ENCODE results near the gene GIGYF2. TPM values are rescaled to one million over a fixed set of nuclear protein-coding genes. Genes with fewer than 3 reads are reported as not detected.
"Not testable (repeated sequence)": the region's sequence is repeated elsewhere in the genome, so short reads cannot be mapped to it uniquely, and the experiment has no call there.

GIGYF2 gene
- polyA plus RNA-seq, 1 experiment: 34.6 TPM

- POLR2A ChIA-PET: interaction anchor here (0.7 kb wide), 1 partner anchor 64 kb away, joined by 4 read pairs; no protein-coding TSS in a partner anchor
These were observed 9.6 kb upstream of the GIGYF2 start for GRCh38 chr2:232687382-232688160.

GRCh38 chr2:232688201-232688600 lies 8.9 kb upstream of the GIGYF2 start:
- no peak for DNase-seq (ENCODE audit: low read depth, low spot score)
- ChIA-PET POLR2A (no interaction called here), CTCF (interaction anchor here (0.5 kb wide), 1 partner anchor 81 kb away, joined by 6 read pairs; no protein-coding TSS in a partner anchor)
- no peak for TF ChIP-seq CTCF (IDR thresholded peaks at IDR 0.05; ENCODE audit: low read depth, low read length)
- Histone ChIP-seq H3K9me3 (ENCODE audit: control insufficient read depth, insufficient read depth, low read length) (no peaks in the 10 kb centered on the region), H3K4me3 (ENCODE audit: low read depth, low read length) (no peak overlapping the region), H3K27ac (ENCODE audit: low read depth, low read length) (no peak overlapping the region), H3K27me3 (ENCODE audit: control insufficient read depth, insufficient read depth, low read length) (peaks cover 3% of the 10 kb centered on the region)

More at GRCh38 chr2:232687382-232688160, 9.6 kb upstream of the GIGYF2 start:
- no peak for DNase-seq (ENCODE audit: low read depth, low spot score)
- CTCF ChIA-PET: interaction anchor here (0.7 kb wide), 1 partner anchor 580 kb away, joined by 5 read pairs; no protein-coding TSS in a partner anchor
- Histone ChIP-seq H3K9me3 (ENCODE audit: control insufficient read depth, insufficient read depth, low read length) (no peaks in the 10 kb centered on the region), H3K27me3 (ENCODE audit: control insufficient read depth, insufficient read depth, low read length) (peaks cover 2% of the 10 kb centered on the region), H3K27ac (ENCODE audit: low read depth, low read length) (no peak overlapping the region), H3K4me3 (ENCODE audit: low read depth, low read length) (no peak overlapping the region)
- no peak for TF ChIP-seq CTCF (IDR thresholded peaks at IDR 0.05; ENCODE audit: low read depth, low read length)

GRCh38 chr2:232689152-232689910 lies 7.8 kb upstream of the GIGYF2 start:
- Histone ChIP-seq H3K27ac (ENCODE audit: low read depth, low read length) (no peak overlapping the region), H3K4me3 (ENCODE audit: low read depth, low read length) (no peak overlapping the region), H3K27me3 (ENCODE audit: control insufficient read depth, insufficient read depth, low read length) (peaks cover 3% of the 10 kb centered on the region), H3K9me3 (ENCODE audit: control insufficient read depth, insufficient read depth, low read length) (no peaks in the 10 kb centered on the region)
- ChIA-PET CTCF (no interaction called here), POLR2A (no interaction called here)
- no peak for TF ChIP-seq CTCF (IDR thresholded peaks at IDR 0.05; ENCODE audit: low read depth, low read length)
- DNase-seq (ENCODE audit: low read depth, low spot score): no peak

- CTCF ChIA-PET; DNase-seq (ENCODE audit: low read depth, low spot score); POLR2A ChIA-PET; H3K27me3 ChIP-seq (ENCODE audit: control insufficient read depth, insufficient read depth, low read length); H3K4me3 ChIP-seq (ENCODE audit: low read depth, low read length); H3K9me3 ChIP-seq (ENCODE audit: control insufficient read depth, insufficient read depth, low read length); H3K27ac ChIP-seq (ENCODE audit: low read depth, low read length): not testable (repeated sequence)
These were observed 6.0 kb upstream of the GIGYF2 start for GRCh38 chr2:232691117-232691516.

GRCh38 chr2:232693344-232693743 lies 3.8 kb upstream of the GIGYF2 start:
- no peak for TF ChIP-seq CTCF (IDR thresholded peaks at IDR 0.05; ENCODE audit: low read depth, low read length)
- CTCF ChIA-PET: no interaction called here
- POLR2A ChIA-PET: no interaction called here
- no peaks in the 10 kb centered on the region; the same call in 1 of the 2 replicates for H3K9me3 ChIP-seq (ENCODE audit: control insufficient read depth, insufficient read depth, low read length)
- H3K27ac ChIP-seq (ENCODE audit: low read depth, low read length): no peak overlapping the region
- H3K4me3 ChIP-seq (ENCODE audit: low read depth, low read length): no peak overlapping the region
- DNase-seq (ENCODE audit: low read depth, low spot score): no peak
- H3K27me3 ChIP-seq (ENCODE audit: control insufficient read depth, insufficient read depth, low read length): peaks cover 3% of the 10 kb centered on the region

Measured in AG04450 (cell line).